GM23338 (cell line): Measurements from ENCODE around the gene GRAMD2B. TPM values are rescaled to one million over a fixed set of nuclear protein-coding genes. Genes with fewer than 3 reads are reported as not detected.

Source experiments
- CREB1 ChIP-seq: fragments of 250-450 bp; sonication (Bioruptor Pico); IDR thresholded peaks from 2 replicates; pipeline ENCODE4 v1.5.0; 2020; ENCODE audit warnings: low read depth, mild to moderate bottlenecking, moderate library complexity
- CTCF ChIP-seq, 2 experiments: fragments of 200-600 bp in 1 of 2; sonication (generic) in 1 of 2; conservative IDR thresholded peaks; 2 replicates each; pipeline versions ENCODE4 v1.5.1 to v1.6.1; 2016 to 2017; ENCODE audit warnings: antibody characterized with exemption in 2 of 2, low read depth in 2 of 2, mild to moderate bottlenecking in 2 of 2, moderate library complexity in 1 of 2
- ETS1 ChIP-seq: IDR thresholded peaks from 2 replicates; pipeline ENCODE4 v1.6.1; 2016; ENCODE audit warnings: antibody characterized with exemption
- EZH2 ChIP-seq: fragments of 200-600 bp; sonication (generic); IDR thresholded peaks from one replicate; pipeline ENCODE4 v1.8.0; 2017; ENCODE audit warnings: antibody characterized with exemption, mild to moderate bottlenecking, low read depth; ENCODE audit not compliant: unreplicated experiment
- EZH2phosphoT487 ChIP-seq: fragments of 200-600 bp; sonication (generic); IDR thresholded peaks from one replicate; pipeline ENCODE4 v1.8.1; 2018; ENCODE audit warnings: antibody characterized with exemption; ENCODE audit not compliant: unreplicated experiment
- JUNB ChIP-seq: IDR thresholded peaks from one replicate; pipeline ENCODE4 v1.6.1; 2016; ENCODE audit warnings: antibody characterized with exemption; ENCODE audit not compliant: unreplicated experiment
- POLR2AphosphoS5 ChIP-seq: IDR thresholded peaks from 2 replicates; pipeline ENCODE4 v1.6.1; 2016; ENCODE audit warnings: antibody characterized with exemption, low read depth
- STAT1 ChIP-seq: IDR thresholded peaks from one replicate; pipeline ENCODE4 v1.6.1; 2016; ENCODE audit warnings: antibody characterized with exemption; ENCODE audit not compliant: unreplicated experiment
- ZNF114 ChIP-seq: fragments of 250-450 bp; sonication (Bioruptor Pico); IDR thresholded peaks from 2 replicates; pipeline ENCODE4 v1.5.0; 2020; ENCODE audit warnings: mild to moderate bottlenecking, moderate library complexity
- ZNF331 ChIP-seq: fragments of 250-450 bp; sonication (Bioruptor Pico); IDR thresholded peaks from 2 replicates; pipeline ENCODE4 v1.5.0; 2020; ENCODE audit warnings: low read depth, mild to moderate bottlenecking, moderate library complexity
- polyA plus RNA-seq: library from polyadenylated mRNA; unstranded; fragments of >200 nt; fragmentation: Nextera tagmentation; extraction: Ambion mirVana; gene quantifications from 2 replicates; pipeline ENCODE4 v1.2.1, GENCODE V29; 2016
- total RNA-seq: library from RNA; depleted of rRNA; stranded (reverse); fragments of >200 nt; shearing (Covaris generic); gene quantifications from 2 replicates; pipeline ENCODE4 v1.2.3, GENCODE V29; 2014
- TF ChIP-seq, protein P1 (sequence below): fragments of 250-450 bp; sonication (Bioruptor Pico); IDR thresholded peaks from 2 replicates; pipeline ENCODE4 v1.5.0; 2020; ENCODE audit warnings: mild to moderate bottlenecking, moderate library complexity

GRAMD2B gene
- total and polyA plus RNA-seq, 2 experiments from 2014 or later, result 9.7 to 16.9 TPM

GRCh38 chr5:126452477-126452876 lies 29.3 kb downstream of the GRAMD2B start (continued):
- TF ChIP-seq, protein P1, sequence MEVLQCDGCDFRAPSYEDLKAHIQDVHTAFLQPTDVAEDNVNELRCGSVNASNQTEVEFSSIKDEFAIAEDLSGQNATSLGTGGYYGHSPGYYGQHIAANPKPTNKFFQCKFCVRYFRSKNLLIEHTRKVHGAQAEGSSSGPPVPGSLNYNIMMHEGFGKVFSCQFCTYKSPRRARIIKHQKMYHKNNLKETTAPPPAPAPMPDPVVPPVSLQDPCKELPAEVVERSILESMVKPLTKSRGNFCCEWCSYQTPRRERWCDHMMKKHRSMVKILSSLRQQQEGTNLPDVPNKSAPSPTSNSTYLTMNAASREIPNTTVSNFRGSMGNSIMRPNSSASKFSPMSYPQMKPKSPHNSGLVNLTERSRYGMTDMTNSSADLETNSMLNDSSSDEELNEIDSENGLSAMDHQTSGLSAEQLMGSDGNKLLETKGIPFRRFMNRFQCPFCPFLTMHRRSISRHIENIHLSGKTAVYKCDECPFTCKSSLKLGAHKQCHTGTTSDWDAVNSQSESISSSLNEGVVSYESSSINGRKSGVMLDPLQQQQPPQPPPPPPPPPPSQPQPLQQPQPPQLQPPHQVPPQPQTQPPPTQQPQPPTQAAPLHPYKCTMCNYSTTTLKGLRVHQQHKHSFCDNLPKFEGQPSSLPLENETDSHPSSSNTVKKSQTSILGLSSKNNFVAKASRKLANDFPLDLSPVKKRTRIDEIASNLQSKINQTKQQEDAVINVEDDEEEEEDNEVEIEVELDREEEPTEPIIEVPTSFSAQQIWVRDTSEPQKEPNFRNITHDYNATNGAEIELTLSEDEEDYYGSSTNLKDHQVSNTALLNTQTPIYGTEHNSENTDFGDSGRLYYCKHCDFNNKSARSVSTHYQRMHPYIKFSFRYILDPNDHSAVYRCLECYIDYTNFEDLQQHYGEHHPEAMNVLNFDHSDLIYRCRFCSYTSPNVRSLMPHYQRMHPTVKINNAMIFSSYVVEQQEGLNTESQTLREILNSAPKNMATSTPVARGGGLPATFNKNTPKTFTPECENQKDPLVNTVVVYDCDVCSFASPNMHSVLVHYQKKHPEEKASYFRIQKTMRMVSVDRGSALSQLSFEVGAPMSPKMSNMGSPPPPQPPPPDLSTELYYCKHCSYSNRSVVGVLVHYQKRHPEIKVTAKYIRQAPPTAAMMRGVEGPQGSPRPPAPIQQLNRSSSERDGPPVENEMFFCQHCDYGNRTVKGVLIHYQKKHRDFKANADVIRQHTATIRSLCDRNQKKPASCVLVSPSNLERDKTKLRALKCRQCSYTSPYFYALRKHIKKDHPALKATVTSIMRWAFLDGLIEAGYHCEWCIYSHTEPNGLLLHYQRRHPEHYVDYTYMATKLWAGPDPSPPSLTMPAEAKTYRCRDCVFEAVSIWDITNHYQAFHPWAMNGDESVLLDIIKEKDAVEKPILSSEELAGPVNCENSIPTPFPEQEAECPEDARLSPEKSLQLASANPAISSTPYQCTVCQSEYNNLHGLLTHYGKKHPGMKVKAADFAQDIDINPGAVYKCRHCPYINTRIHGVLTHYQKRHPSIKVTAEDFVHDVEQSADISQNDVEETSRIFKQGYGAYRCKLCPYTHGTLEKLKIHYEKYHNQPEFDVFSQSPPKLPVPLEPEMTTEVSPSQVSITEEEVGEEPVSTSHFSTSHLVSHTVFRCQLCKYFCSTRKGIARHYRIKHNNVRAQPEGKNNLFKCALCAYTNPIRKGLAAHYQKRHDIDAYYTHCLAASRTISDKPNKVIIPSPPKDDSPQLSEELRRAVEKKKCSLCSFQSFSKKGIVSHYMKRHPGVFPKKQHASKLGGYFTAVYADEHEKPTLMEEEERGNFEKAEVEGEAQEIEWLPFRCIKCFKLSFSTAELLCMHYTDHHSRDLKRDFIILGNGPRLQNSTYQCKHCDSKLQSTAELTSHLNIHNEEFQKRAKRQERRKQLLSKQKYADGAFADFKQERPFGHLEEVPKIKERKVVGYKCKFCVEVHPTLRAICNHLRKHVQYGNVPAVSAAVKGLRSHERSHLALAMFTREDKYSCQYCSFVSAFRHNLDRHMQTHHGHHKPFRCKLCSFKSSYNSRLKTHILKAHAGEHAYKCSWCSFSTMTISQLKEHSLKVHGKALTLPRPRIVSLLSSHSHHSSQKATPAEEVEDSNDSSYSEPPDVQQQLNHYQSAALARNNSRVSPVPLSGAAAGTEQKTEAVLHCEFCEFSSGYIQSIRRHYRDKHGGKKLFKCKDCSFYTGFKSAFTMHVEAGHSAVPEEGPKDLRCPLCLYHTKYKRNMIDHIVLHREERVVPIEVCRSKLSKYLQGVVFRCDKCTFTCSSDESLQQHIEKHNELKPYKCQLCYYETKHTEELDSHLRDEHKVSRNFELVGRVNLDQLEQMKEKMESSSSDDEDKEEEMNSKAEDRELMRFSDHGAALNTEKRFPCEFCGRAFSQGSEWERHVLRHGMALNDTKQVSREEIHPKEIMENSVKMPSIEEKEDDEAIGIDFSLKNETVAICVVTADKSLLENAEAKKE (CRISPR knock-in tag), result no peak
- TF ChIP-seq POLR2AphosphoS5 (no peak), CREB1 (no peak), ZNF114 (CRISPR knock-in tag) (no peak), EZH2phosphoT487 (no peak), EZH2 (no peak), ZNF331 (CRISPR knock-in tag) (no peak), CTCF (conservative IDR thresholded peaks at IDR 0.05; ENCODE audit: low read depth in 2 of 2) (no peak), STAT1 (no peak), JUNB (no peak), ETS1 (no peak)
